ENCODE data around the gene MRPL55.

DNA sequence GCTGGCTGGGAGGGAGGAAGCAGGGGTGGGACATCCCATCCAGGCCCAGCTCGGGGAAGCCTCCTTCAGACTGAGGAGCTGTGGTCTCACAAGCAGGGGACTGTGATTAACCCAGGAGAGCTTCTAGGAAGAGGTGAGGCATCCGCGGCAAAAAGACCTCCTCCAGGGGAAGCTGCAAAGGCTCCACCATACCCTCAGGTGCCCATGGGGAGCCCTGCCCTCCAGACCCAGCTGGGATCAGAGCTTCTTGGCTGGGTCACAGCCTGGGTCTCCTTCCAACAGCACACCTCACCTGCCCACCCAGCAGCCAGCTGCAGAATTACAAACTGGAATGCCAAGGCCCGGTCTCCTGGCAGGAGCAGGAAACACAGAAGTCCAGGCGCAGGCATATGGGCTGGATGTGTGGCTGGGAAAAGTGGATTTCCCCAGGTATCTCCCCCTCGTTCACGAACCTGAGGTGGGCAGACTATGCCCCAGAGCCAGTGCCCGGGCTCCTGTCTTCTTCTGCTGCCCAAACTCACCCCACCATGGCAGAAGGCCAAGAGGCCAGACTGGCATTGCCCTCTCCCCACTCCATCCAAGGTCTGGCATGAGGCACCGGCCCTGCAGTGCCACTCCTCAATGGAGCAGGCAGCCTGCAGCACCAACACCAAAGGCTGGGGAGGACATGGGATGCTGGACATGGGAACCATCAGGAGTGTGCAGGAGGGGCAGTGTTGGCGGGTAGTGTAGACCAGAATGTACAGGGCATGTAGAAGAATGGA is 42.0 kb downstream of the MRPL55 start:
- TF ChIP-seq POLR2AphosphoS5 (IDR thresholded peaks at IDR 0.05; ENCODE audit: low read depth) = no peak
- no peak for TF ChIP-seq CTCF (conservative IDR thresholded peaks at IDR 0.05; ENCODE audit: low read depth in 2 of 2)
- TF ChIP-seq EZH2 (IDR thresholded peaks at IDR 0.05; ENCODE audit: low read depth, unreplicated experiment) = no peak
- TF ChIP-seq ETS1 (IDR thresholded peaks at IDR 0.05) = no peak
- TF ChIP-seq REST (IDR thresholded peaks at IDR 0.05; ENCODE audit: unreplicated experiment) = no peak
- TF ChIP-seq CREB1 (CRISPR knock-in tag; IDR thresholded peaks at IDR 0.05; ENCODE audit: low read depth) = no peak
- no peak for TF ChIP-seq EZH2phosphoT487 (IDR thresholded peaks at IDR 0.05; ENCODE audit: unreplicated experiment)
- no peak for TF ChIP-seq JUNB (IDR thresholded peaks at IDR 0.05; ENCODE audit: unreplicated experiment)
- TF ChIP-seq STAT1 (IDR thresholded peaks at IDR 0.05; ENCODE audit: unreplicated experiment) = no peak
- no peak for TF ChIP-seq ZNF331 (CRISPR knock-in tag; IDR thresholded peaks at IDR 0.05; ENCODE audit: low read depth)
- no peak for TF ChIP-seq NANOG (IDR thresholded peaks at IDR 0.05; ENCODE audit: borderline replicate concordance)
- no peak for TF ChIP-seq ZNF114 (CRISPR knock-in tag; IDR thresholded peaks at IDR 0.05)

Data from GM23338 (cell line).